SH-SY5Y (cell line): Measurements from ENCODE around the gene ABAT.

Source experiments
- GATA2 ChIP-seq: IDR thresholded peaks from 2 replicates; pipeline ENCODE4 v1.6.1; 2011; ENCODE audit warnings: mild to moderate bottlenecking, low read depth, low read length
- GATA3 ChIP-seq: IDR thresholded peaks from 2 replicates; pipeline ENCODE4 v1.6.1; 2011; ENCODE audit warnings: low read depth, mild to moderate bottlenecking, low read length, moderate library complexity

GRCh38 chr16:8822403-8822802 lies 148.0 kb downstream of the ABAT start:
- TF ChIP-seq GATA3: no peak
- no peak for TF ChIP-seq GATA2
